ENCODE measurements around the gene TMEM191B.
"Not testable (repeated sequence)": the region's sequence is repeated elsewhere in the genome, so short reads cannot be mapped to it uniquely, and the experiment has no call there.

Gene TMEM191B

DNA sequence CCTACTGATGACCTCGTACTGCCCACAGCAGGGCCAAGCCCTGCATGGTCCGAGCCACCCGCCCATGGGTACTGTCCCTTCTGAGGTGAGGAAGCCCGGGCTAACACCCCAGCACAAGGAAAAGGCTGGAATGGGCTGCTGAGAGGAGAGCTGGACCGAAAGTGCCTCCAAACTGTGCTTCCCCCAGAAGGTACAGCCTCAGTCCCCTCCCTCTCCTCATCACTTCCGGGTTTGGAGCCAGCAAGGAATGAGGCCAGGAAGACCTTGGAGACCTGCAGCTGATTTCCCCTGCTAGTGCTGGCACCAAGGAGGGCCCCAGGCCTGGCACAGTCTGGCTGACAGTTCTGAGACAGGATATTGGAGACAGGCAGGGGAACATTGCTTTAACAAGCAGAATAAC is 31.3 kb downstream of the TMEM191B start:
- DNase-seq = not testable (repeated sequence)

DNA sequence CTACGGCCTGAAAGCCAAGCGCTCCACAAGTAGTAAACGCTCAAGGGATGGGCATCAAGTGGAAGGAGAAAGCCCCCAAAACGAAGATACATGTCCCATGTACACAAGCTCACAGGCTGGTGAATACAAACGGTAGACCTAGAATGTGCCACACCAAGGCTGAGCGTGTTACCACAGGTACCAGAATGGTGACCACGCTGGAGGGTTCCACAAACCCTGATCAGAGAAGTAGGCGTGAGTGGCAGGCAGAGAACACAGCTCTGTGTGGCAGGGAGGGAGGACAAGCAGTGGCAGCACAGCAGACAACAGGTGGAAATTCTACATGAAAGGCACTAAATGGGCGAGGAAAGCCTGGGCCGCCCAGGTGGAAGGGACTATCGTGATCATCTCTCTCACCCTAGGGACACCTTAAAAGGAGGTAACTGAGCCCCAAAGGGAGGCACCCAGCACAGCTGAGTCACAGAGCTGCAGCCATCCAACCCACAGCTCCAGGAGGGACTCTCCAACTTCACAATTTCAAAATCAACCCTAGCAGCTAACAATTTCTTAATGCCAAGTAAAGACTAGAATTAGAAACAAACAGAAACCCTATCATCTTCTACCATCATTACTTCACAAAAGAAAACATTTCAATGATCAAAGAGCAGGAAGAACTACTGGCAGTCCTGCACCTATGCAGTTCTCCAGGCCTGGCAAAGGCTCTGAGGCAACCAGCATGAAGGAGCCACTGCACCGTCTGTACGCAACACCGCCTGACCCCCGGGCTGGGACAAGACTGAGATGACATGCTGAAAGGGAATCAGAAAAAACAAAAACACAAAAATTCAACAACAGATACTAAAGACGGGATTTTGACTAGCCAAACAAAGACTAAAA is 32.7 kb downstream of the TMEM191B start:
- not testable (repeated sequence) for DNase-seq

DNA sequence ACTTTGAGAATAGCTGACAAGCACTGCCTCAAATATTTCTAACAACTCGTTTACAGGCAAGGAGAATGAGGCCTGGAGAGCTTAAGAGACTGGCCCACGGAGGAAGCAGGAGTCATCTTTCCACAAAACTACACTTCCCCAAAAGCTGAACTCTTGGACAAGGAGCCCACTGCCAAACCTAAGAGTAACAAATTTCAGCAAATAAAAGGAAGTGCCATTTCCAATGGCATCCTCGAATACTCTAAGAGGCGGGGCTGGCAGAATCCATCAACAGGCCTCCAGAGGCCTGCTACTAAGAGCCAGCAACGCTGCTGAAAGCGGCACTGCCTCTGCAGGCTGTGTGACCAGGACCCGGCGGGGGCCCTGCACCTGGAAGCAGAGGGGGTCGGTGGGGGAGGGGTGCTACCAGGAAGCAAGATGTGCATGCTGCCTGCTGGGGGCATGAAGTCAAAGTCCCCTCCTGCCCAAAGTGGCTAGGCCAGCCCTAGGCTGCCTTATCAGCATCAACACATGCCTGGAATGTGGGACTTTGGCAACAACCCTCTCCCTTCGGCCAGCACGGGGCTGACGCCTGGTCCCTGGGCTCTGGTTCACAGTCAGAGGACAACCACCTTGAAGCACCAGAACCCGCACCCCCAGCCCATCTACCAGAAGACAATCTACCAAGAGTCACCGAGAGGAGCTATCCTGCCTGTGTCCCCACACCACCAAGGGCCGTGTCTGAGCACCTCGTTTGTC is 43.1 kb downstream of the TMEM191B start:
- not testable (repeated sequence) for DNase-seq

DNA sequence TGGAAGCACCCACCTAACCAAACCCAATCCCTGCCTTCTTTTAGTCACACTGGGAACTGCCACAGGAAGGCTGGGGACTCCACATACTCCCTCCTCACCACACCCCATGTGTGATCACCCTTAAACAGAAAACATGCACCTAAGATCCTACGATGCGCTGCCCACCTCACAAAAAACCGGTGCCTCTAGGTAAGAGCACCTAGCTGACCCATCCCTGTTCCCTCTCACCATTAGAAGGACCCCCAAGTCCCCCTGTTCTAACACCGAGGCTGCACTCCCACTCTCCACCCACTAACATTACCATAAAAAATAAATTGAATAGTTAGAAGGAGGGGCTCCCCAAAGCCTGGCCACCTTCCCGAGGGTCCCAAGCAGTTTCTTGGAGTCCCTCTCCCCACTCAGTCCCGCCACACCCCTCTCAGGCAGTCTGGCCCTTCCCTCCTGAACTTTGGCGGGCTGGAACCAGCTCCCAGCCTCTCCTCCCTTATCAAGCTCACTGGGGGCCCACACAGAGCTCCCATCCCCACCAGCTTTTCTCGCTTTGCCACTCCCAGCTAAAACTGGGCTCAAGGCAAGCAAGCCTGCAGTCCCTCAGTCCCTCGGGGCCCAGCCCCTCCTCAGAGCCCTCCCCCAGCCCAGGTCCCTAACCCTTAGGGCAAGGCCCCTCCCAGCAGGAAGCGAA is 46.0 kb downstream of the TMEM191B start:
- not testable (repeated sequence) for DNase-seq

DNA sequence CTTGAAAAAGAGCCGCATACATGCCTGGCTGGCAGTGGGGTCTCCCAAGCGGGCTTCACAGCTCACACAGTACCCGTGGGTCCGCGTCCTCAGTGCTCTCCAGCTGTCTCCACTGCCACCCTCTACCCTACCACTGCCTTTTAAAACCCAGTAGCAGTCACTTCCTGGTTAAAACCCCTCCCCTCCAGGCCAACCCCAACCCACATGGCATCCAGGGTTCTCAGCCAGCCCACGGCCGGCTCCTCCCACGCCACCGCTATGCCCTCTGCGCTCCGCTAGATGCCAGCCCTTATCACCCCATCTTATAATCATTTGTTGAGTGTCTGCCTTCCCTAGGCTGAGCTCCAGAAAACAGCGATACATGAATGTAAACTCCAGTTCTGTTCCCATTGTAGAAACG is 47.0 kb downstream of the TMEM191B start:
- DNase-seq = not testable (repeated sequence)

DNA sequence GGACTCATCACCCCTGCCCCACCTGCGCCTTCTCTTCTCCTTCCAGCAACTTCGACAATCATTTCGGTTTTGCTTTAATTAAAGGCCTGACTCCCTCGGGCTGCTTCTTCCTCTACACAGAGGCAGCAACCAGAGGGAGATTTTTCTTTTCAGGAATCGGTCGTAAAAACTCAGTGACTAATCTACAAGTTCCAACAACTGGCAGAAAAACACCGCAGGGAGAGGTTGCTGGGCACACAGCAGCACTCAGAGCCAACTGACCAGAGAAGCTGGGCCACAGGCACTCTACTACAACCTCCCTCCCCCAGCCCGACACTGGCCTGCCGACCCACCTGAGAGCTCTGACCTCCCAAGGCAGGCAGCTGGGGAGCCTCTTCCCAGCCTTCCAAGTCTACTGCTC is 48.1 kb downstream of the TMEM191B start:
- DNase-seq = not testable (repeated sequence)

DNA sequence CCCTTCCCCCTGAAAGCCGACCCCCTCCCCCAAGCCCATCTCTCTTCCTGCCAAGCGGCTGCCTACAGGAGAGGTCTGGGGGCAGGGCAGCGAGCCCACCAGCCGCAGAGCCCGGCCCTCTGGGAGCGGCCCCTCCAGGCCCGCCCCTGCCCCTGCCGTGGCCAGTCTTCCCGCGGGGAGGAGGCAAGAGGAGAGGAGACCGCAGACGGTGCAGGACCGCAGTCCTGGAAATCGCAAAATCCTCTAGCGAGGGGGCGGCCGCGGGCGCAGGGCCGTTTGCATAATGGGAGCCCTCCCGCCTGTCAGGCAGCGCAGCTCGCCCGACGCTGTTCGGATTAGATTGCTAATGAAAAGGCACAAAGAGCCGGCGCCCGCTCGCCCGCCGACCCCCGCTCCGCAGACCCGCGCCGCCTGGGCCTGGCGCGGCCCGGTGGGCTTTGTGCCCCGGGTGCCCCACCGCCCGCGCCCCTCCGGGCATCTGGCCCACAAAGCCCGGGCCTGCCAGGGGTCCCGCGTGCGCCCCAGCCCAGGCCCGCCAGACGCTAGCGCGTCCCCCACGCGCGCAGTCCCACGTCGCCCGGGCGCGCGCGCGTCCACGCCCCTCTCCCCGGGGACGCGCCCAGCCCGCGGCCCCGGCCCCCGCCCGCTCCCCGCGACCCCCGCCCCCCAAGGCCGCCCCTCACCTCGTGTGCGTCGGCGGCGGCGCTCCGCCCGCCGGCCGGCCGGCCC is 49.7 kb downstream of the TMEM191B start:
- not testable (repeated sequence) for DNase-seq

DNA sequence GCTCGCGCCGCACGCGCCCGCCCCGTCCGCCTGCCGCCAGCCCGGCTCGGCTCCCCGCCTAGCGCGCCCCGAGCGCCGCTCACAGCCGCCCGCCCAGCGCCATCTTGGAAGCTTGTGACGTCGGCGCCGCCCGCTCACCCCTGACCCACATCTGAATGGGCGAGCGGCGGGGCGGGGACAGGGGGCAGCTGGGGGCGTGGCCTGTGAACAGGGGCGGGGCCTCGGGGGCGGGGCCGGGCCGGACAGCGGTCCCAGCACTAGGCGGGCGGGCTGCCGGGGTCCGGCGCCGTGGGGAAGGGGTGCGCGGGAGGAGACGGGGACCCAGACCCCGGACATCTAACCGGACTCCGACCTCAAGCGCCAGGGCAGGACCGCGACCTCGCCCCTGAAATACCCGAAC is 50.2 kb downstream of the TMEM191B start:
- DNase-seq = not testable (repeated sequence)
